GM18519 (cell line): ENCODE results near the gene ZNF547.

Experiments
- ATAC-seq: cut with Tn5 transposase; IDR thresholded peaks from one replicate; pipeline ENCODE4 v1.9.1; 2021; ENCODE audit warnings: mild to moderate bottlenecking, moderate library complexity; ENCODE audit not compliant: unreplicated experiment, low FRiP score

ZNF547 gene

DNA sequence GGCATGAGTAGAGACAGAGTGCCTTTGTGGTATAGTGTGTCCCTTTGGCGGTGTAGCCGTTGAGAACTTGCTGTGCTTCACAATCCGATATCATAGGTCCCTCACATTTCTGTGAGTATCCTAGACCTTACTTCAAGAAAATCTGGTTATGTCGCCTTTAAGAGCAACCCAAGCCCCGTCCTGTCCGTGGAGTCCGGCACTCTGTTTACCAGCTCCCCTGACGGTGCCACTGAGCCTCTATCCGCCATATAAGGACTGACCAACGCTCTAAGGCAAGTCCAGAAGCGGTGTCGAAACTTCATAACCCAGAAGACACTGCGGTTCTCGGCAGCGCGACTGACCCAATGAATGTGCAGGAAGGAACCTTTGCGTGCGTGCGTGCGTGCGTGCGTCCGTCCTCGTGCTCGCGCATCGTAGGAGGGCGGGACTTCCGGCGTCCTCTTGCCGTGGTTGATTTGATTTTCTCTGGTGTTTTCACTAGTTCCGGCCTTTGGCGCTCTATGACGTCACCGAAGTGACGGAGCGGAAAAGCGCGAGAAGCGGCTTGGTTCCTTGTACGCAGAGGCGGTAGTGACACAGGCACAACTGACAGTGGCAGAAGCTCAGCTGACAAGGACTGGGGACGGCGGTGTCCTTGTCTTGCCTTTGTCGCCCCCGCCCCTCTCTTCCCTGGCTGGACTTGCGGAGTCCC is at the start of gene ZNF547, which contains the start of gene TRAPPC2B:
Gene ZNF547, plus strand, starts transcription at position 555 of the 691 bp plus-strand sequence. CDS start 5,005 bp downstream, outside the sequence.
Gene TRAPPC2B, plus strand, starts transcription at position 555 of the 691 bp plus-strand sequence. CDS start 1,283 bp downstream, outside the sequence.
- ATAC-seq = peak; percentile 84

DNA sequence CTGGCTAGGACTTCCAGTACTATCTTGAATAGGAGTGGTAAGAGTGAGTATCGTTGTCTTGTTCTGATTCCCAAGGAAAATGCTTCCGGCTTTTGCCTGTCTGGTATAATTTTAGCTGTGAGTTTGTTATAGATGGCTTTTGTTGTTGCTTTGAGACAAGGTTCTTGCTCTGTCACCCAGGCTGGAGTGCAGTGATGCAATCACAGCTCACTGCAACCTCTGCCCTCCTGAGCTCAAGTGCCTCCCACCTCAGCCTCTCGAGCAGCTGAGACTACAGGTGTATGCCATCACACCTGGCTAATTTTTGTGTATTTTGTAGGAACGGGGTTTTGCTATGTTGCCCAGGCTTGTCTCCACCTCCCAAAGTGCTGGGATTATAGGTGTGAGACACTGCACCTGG is 49.2 kb upstream of the ZNF547 start:
- ATAC-seq = no peak

DNA sequence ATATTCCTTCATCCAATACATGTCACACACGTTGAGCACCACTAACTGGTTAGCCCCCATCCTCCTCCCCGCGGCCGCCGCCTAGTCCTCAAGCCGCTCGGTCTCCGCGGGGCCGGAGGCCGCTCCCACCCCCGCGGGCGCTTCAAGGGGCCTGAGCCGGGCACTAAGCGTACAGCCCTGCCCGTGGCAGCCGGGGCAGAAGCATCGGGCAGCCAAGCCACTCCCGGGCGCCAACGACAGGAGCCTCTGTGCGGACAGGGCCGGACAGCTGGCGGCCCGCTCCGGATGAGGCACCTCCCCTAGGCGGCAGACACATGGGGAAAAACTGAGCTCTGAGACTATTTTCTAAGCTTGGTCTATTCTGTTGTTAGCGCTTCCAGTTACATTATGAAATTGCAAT is 45.8 kb upstream of the ZNF547 start:
- ATAC-seq = no peak

DNA sequence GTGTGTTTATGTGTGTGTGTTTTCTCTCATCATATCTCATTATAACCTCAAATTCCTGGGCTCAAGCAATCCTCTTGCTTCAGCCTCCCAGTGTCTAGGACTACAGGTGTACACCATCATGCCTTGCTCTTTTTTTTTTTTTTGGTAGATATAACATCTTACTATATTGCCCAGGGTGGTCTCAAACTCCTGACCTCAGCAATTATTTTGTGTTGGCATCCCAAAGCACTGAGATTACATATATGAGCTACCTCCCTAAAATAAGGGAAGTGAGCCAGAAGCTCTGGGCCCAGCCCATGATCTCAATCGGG is 43.5 kb upstream of the ZNF547 start:
- no peak for ATAC-seq

- peak; percentile 90 for ATAC-seq
Measured at GRCh38 chr19:57320180-57321084, 42.9 kb upstream of the ZNF547 start, which contains the start of gene ZNF543. Gene ZNF543, plus strand, starts transcription at chr19:57320472. Its CDS starts 382 bp downstream, at chr19:57320854.

GRCh38 chr19:57321116-57321515 is 42.2 kb upstream of the ZNF547 start:
- no peak for ATAC-seq

DNA sequence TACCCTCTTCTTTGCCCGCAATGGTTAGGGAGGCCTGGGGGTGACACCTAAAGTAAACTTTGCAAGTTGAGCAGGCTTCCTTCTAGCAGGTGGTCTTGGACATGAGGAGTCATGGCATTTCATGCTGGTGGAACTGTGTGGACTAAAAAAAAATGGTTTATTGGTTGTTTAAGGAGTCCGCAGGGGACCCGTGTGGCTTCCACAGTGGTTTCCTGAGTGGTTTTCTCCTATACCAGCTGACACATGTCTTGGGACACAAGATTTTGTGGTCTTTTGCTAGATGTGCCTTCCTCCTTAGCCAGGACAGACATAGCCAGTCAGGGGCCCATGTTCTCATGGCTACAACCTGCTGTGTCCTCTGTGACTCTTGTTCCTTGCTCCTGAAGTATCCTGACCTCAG is 41.6 kb upstream of the ZNF547 start:
- no peak for ATAC-seq

DNA sequence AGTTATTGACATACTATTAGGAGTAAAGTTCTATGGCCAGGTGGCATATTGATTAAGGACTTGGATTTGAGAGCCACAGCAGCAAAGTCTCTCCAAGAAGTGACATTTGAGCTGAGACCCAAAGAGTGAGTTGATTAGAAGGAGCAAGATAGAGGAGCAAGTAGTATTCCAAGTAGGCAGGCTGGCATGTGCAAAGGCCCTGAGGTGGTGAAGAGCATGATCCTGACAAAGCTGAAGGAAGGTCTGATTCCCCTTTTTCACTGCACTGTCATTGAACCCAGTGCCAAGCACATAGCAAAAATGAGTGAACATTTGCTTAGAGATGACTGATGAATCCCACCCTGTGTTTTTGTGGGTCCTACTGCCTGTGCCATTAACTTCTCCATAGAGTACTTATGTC is 38.4 kb upstream of the ZNF547 start:
- ATAC-seq = no peak

DNA sequence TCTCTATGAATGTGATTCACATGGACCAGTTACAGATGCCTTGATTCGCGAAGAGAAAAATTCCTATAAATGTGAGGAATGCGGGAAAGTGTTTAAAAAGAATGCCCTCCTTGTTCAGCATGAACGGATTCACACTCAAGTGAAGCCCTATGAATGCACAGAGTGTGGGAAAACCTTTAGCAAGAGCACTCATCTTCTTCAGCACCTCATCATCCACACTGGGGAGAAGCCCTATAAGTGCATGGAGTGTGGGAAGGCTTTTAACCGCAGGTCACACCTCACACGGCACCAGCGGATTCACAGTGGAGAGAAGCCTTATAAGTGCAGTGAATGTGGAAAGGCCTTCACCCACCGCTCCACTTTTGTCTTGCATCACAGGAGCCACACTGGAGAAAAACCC is 35.4 kb upstream of the ZNF547 start:
- ATAC-seq = no peak

DNA sequence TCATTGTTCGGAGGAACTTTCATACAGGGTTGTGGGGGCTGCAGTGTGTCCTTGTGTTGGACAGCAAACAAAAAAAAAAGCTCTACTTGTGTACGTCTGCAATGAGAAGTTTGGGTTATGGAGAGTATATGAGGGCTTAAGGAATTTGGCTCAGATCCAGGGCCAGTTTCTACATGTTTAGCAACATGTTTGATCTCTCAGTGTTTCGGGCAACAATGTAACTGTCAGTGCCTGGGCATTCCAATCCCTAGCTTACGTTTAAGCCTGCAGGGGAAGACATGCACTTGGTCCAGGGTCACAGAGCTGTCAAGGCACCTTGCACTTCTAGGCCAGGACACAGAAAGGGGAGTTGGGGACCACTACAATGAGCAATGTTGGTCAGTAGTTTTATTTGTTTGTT is 29.2 kb upstream of the ZNF547 start:
- ATAC-seq = no peak

DNA sequence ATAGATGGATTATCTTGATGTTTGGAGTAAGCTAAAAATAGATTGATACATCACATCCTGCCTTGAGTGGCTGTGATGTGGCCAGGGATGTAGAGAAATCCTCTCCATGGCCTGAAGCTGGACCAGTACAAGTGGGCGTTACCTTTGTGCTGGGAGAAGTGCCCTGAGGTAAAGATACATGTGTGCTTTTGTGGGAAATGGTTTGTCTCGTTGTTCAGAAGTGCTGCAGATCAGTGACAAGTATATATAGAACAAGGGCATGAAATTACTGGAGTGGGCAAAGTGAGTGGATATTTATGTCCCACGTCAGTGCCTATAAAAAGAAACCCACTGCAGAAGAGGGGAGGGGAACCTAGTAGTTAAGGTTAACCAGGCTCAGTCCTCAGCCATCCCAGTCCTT is 24.5 kb upstream of the ZNF547 start:
- ATAC-seq = no peak

- no peak for ATAC-seq
Measured at GRCh38 chr19:57342582-57342981, 20.8 kb upstream of the ZNF547 start.

GRCh38 chr19:57348136-57348535 is 15.2 kb upstream of the ZNF547 start:
- no peak for ATAC-seq

DNA sequence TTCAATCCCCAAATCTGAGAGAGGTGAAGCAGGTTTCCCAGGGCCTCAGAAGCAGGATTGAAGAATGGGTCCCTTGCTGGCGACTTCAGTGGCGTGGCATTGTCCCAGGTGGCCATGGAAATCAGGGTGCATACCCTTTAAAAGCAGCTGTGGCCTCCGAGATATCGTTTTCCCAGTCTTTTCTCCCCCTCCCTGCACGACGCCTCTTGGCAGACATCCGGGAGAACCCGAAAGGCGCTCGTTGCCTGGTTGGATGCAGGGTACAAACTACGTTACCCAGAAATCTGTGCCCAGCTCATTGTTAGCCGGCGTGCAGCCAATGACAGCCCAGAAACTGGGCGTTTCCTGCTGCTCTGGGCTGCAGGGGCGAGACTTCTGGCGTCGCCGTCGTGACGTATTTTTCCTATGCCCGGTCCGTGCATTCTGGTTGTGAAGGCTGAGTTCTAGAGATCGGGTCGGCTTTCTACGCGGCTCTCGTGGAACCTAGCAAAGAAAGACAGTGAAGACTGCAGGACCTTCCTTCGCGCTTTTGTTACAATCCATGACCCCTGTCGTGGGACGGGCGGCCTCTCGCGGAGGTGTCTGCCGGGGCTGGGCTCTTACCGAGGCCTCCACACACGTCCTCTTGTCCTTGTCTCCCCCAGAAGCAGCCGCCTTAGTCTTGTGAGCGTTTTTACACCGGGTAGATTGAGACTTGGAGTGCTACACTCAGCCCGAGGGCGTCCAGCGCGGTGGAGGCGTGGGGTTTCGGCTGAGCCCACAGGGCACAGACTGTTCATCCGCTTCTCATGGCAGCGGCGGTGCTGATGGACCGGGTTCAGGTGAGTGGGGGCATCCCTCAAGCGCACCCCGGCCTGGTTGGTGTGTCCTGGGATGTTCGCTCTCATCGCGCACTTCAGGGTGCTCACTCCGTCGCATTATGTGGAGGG is 12.2 kb upstream of the ZNF547 start, which contains the start of gene ZNF304:
Gene ZNF304, plus strand, starts transcription at position 395 of the 929 bp plus-strand sequence. Its CDS starts 394 bp downstream, at position 789.
- ATAC-seq = peak; percentile 93

DNA sequence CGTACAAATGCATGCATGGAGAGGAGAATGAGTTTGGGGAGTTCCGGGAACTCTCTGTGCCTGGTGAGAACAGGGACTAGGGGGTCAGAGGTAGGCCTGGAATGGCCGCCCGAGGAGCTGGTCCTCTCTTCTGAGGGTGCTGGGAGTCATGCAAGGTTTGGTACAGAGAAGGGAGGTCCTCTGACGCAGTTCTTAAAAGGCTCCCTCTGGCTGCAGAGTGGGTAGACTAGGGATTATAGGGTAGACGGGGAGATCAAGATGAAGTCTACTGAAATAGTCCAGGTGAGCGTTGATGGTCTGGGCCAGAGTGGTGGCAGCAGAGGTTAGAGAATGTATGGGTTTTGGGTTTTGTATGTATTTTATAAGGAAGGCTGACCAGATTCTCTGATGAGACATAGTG is 11.5 kb upstream of the ZNF547 start:
- no peak for ATAC-seq

GRCh38 chr19:57355916-57356315 is 7.4 kb upstream of the ZNF547 start:
- no peak for ATAC-seq

- no peak for ATAC-seq
Measured at GRCh38 chr19:57357406-57357805, 5.9 kb upstream of the ZNF547 start.

- ATAC-seq = no peak
Measured at GRCh38 chr19:57359300-57359699, 4.1 kb upstream of the ZNF547 start.

- ATAC-seq = no peak
Measured at GRCh38 chr19:57362419-57362818, 932 bp upstream of the ZNF547 start.

DNA sequence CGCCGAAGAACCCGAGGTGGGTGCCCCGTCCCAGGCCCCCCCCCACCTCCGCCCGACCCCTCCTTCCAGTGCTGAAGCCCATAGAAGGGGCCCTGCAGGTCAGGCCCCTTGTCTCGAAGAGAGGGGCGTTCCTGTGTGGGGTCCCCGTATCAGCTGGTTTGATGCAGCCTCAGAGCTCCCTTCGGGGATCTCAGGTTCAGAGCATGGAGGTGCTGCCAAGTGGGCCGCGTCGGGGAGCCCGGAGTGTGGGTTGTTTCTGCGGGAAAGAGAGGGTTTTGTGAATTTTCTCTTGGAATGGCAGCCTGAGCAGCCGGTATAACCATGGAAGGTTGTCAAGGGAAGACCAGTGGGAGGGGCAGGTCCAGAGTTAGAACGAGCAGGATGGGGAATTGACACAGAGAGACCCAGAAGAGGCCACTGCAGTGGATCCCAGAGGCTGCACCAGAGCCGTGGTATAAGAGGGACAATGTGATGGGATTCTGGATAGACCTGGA is 384 bp downstream of the ZNF547 start:
- ATAC-seq = no peak
